Stimulated activated CD8-positive, alpha-beta memory T cell treated with anti-CD3 and anti-CD28 coated beads, Interleukin-7, amount 100 ng/mL, for 1 hour (primary cell): ENCODE results near the gene DYRK4.

Experiments used
- DNase-seq, 2 donors: peaks; one replicate each; pipeline ENCODE4 v3.0.0-alpha.2; 2020; ENCODE audit warnings: low read depth in 2 of 2

Gene DYRK4

DNA sequence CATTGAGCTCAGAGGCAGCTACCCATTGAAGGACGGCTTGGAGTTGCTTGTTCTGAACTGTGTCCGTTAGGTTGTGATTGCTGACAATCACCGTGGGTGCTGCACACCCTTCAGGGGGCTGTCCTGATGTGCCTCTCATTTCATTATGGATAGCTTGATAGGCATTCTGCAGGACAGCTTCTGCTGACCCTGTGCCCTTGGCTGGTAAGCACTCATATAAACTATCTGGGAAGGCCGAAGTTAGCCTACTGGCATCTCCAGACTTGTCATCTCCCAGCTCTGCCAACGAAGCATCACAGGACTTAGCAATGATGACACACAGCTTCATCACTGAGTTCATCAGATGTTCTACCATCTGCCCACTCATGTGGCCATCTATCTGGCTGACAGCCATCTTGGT, 64.5 kb downstream of the DYRK4 start:
- DNase-seq = no peak

GRCh38 chr12:4628406-4628805, 66.4 kb downstream of the DYRK4 start:
- no peak for DNase-seq

- DNase-seq = no peak
Measured at GRCh38 chr12:4630262-4630661, 68.3 kb downstream of the DYRK4 start.

- DNase-seq = no peak
Measured at GRCh38 chr12:4643747-4644146, 81.7 kb downstream of the DYRK4 start.

DNA sequence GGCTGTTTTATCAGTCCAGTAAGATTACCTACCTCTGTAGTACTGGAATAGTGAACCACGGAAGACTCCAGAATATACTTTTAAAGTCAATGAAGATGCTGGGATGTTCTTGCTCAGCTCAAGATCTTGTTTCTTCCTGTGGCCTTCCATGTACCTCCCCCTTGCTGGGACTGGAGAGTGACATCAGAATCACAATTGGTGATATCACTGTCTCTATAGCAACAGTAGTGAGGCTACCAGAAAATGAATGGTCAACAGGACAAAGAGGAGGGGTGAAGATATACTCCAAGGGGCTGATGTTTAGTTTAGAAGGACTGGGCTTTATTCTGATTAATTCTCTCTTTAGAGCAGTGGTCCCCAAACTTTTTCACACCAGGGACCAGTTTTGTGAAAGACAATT, 83.0 kb downstream of the DYRK4 start:
- DNase-seq = no peak

DNA sequence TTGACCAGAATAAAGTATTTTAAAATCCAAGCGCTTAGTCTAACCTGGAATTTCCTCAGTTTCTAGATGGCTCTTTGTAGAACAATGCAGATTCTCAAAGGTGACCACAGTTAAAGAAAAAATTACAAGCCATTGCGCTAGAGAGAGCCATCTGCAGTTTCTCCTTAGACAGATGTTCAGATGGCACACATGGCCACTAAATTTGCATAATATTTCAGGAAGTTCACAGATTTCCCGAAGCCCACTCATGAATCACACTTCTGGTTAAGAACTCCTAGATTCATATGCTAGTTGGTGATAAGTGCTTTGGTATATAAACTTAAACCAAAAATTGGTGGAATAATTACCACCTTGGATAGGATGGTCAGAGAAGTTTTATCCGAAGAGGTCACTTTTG, 86.1 kb downstream of the DYRK4 start:
- DNase-seq = no peak

GRCh38 chr12:4648501-4649357, 86.7 kb downstream of the DYRK4 start, which contains the start of the genes AKAP3 and NDUFA9:
AKAP3 (minus strand) TSS chr12:4649051; CDS start chr12:4638196, 10,855 bp downstream.
NDUFA9 (plus strand) TSS chr12:4649114; CDS start chr12:4649127, 13 bp downstream.
- DNase-seq = peak; percentile 57 to 58

GRCh38 chr12:4649358-4649661, 87.3 kb downstream of the DYRK4 start:
- no peak for DNase-seq

- no peak for DNase-seq
Measured at GRCh38 chr12:4653257-4653656, 91.2 kb downstream of the DYRK4 start.

DNA sequence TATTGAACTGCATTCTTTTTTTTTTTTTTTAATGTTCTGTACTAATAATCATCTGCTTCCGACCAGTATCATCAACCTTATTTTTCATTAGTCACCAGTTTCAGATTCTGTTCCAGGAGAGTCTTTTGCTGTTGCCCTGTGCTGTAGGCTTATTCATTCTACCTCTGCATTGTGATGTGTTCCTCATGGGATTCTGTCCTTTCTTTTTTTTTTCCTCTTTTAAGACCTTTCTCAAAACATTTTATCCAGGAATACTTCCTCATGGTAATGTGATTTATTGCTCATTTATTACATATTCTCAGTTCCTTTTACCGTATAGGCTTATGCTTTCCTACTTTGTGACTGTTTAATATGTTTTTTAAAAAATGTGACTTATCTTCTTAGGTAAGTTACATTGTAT, 91.7 kb downstream of the DYRK4 start:
- no peak for DNase-seq
